WTC11 (cell line): ENCODE measurements around the gene IFNGR1. TPM values are rescaled to one million over a fixed set of nuclear protein-coding genes. Genes with fewer than 3 reads are reported as not detected.

ENCODE experiments used
- ATAC-seq: fragments of 200-7000 bp; cut with Tn5 transposase; 2 replicates; pipeline ENCODE4 v1.10.0; 2021; ENCODE audit warnings: mild to moderate bottlenecking, moderate library complexity
- CTCF ChIA-PET: fragments of 300-600 bp; sonication (Branson Sonifier 250); formaldehyde crosslinking; loops from one replicate; lab custom pipeline; 2021; ENCODE audit warnings: antibody characterized with exemption; lab: Charles Lee
- POLR2A ChIA-PET: fragments of 350-600 bp; sonication (Branson Sonifier 250); formaldehyde crosslinking; loops from one replicate; lab custom pipeline; 2021; ENCODE audit warnings: antibody characterized with exemption; lab: Charles Lee
- DNase-seq: peaks from one replicate; pipeline ENCODE4 v3.0.0; 2021; ENCODE audit warnings: low spot score
- H3K27ac Mint-ChIP-seq: 2 replicates; pipeline ENCODE4 v1.8.0; 2021; ENCODE audit warnings: mixed read lengths
- H3K27me3 Mint-ChIP-seq: 2 replicates; pipeline ENCODE4 v1.8.0; 2021; ENCODE audit warnings: low read depth, mild to moderate bottlenecking, moderate library complexity, mixed read lengths
- H3K36me3 Mint-ChIP-seq: 2 replicates; pipeline ENCODE4 v1.8.0; 2021; ENCODE audit warnings: mixed read lengths
- H3K4me1 Mint-ChIP-seq: 2 replicates; pipeline ENCODE4 v1.8.0; 2022; ENCODE audit warnings: mixed read lengths
- H3K4me3 Mint-ChIP-seq: 2 replicates; pipeline ENCODE4 v1.8.0; 2021; ENCODE audit warnings: mild to moderate bottlenecking, moderate library complexity, mixed read lengths
- H3K9me3 Mint-ChIP-seq: 2 replicates; pipeline ENCODE4 v1.8.0; 2021; ENCODE audit warnings: mixed read lengths
- AR ChIP-seq: fragments of 250-450 bp; sonication (Bioruptor Pico); IDR thresholded peaks from 2 replicates; pipeline ENCODE4 v1.9.0; 2021; ENCODE audit warnings: mild to moderate bottlenecking
- ATF3 ChIP-seq: sonication (generic); formaldehyde crosslinking; conservative IDR thresholded peaks from 2 replicates; pipeline ENCODE4 v1.8.1; 2022; ENCODE audit warnings: mild to moderate bottlenecking, missing genetic modification reagents
- FOXK1 ChIP-seq: sonication (generic); formaldehyde crosslinking; IDR thresholded peaks from 2 replicates; pipeline ENCODE4 v1.8.0; 2022; ENCODE audit warnings: mild to moderate bottlenecking, moderate library complexity, missing genetic modification reagents
- FOXP1 ChIP-seq: sonication (generic); formaldehyde crosslinking; IDR thresholded peaks from 2 replicates; pipeline ENCODE4 v1.8.0; 2022; ENCODE audit warnings: missing genetic modification reagents, mild to moderate bottlenecking, moderate library complexity, borderline replicate concordance
- GABPB1 ChIP-seq: sonication (generic); formaldehyde crosslinking; IDR thresholded peaks from 2 replicates; pipeline ENCODE4 v1.8.1; 2023; ENCODE audit warnings: mild to moderate bottlenecking, missing genetic modification reagents
- MYBL2 ChIP-seq: sonication (generic); formaldehyde crosslinking; IDR thresholded peaks from 2 replicates; pipeline ENCODE4 v1.8.1; 2023; ENCODE audit warnings: mild to moderate bottlenecking, moderate library complexity, missing genetic modification reagents
- NFATC4 ChIP-seq: fragments of 250-450 bp; sonication (Bioruptor Pico); IDR thresholded peaks from 2 replicates; pipeline ENCODE4 v1.9.0; 2021; ENCODE audit warnings: mild to moderate bottlenecking
- RORB ChIP-seq: fragments of 250-450 bp; sonication (Bioruptor Pico); IDR thresholded peaks from 2 replicates; pipeline ENCODE4 v1.9.0; 2021; ENCODE audit warnings: mild to moderate bottlenecking
- SP1 ChIP-seq: sonication (generic); formaldehyde crosslinking; conservative IDR thresholded peaks from 2 replicates; pipeline ENCODE4 v1.8.1; 2022; ENCODE audit warnings: missing genetic modification reagents
- ZNF232 ChIP-seq: sonication (generic); formaldehyde crosslinking; IDR thresholded peaks from 2 replicates; pipeline ENCODE4 v1.8.0; 2022; ENCODE audit warnings: mild to moderate bottlenecking, missing genetic modification reagents
- ZNF396 ChIP-seq: fragments of 250-450 bp; sonication (Bioruptor Pico); IDR thresholded peaks from 2 replicates; pipeline ENCODE4 v1.8.0; 2021; ENCODE audit warnings: mild to moderate bottlenecking, moderate library complexity, borderline replicate concordance
- total RNA-seq: library from RNA; stranded (reverse); gene quantifications from 3 replicates; pipeline ENCODE4 v1.2.3, GENCODE V29; 2021
- TF ChIP-seq, protein P1 (sequence below): sonication (generic); formaldehyde crosslinking; IDR thresholded peaks from 2 replicates; pipeline ENCODE4 v1.8.0; 2022; ENCODE audit warnings: mild to moderate bottlenecking, missing genetic modification reagents
- TF ChIP-seq, protein P2 (sequence below): sonication (generic); formaldehyde crosslinking; IDR thresholded peaks from 2 replicates; pipeline ENCODE4 v1.8.0; 2022; ENCODE audit warnings: missing genetic modification reagents

IFNGR1 gene
- total RNA-seq, 1 experiment from 2014 or later = 17.6 TPM

- Mint-ChIP-seq H3K27ac (no peak overlapping the region), H3K9me3 (peaks cover 45% of the 10 kb centered on the region), H3K4me3 (no peak overlapping the region), H3K27me3 (peaks cover 2% of the 10 kb centered on the region; the same call in 1 of the 2 replicates), H3K4me1 (no peaks in the 10 kb centered on the region), H3K36me3 (peaks cover 19% of the 10 kb centered on the region)
- DNase-seq (no peak), ATAC-seq (no peak)
- ChIA-PET POLR2A (no interaction called here), CTCF (no interaction called here)
- TF ChIP-seq FOXK1 (CRISPR knock-in tag) = no peak
- no peak for TF ChIP-seq FOXP1 (CRISPR knock-in tag)
- no peak for TF ChIP-seq SP1 (CRISPR knock-in tag)
- TF ChIP-seq ZNF232 (CRISPR knock-in tag) = no peak
- TF ChIP-seq, protein P1, sequence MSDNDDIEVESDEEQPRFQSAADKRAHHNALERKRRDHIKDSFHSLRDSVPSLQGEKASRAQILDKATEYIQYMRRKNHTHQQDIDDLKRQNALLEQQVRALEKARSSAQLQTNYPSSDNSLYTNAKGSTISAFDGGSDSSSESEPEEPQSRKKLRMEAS (CRISPR knock-in tag) = no peak
- TF ChIP-seq RORB (CRISPR knock-in tag) = no peak
- no peak for TF ChIP-seq ZNF396 (CRISPR knock-in tag)
- TF ChIP-seq, protein P2, sequence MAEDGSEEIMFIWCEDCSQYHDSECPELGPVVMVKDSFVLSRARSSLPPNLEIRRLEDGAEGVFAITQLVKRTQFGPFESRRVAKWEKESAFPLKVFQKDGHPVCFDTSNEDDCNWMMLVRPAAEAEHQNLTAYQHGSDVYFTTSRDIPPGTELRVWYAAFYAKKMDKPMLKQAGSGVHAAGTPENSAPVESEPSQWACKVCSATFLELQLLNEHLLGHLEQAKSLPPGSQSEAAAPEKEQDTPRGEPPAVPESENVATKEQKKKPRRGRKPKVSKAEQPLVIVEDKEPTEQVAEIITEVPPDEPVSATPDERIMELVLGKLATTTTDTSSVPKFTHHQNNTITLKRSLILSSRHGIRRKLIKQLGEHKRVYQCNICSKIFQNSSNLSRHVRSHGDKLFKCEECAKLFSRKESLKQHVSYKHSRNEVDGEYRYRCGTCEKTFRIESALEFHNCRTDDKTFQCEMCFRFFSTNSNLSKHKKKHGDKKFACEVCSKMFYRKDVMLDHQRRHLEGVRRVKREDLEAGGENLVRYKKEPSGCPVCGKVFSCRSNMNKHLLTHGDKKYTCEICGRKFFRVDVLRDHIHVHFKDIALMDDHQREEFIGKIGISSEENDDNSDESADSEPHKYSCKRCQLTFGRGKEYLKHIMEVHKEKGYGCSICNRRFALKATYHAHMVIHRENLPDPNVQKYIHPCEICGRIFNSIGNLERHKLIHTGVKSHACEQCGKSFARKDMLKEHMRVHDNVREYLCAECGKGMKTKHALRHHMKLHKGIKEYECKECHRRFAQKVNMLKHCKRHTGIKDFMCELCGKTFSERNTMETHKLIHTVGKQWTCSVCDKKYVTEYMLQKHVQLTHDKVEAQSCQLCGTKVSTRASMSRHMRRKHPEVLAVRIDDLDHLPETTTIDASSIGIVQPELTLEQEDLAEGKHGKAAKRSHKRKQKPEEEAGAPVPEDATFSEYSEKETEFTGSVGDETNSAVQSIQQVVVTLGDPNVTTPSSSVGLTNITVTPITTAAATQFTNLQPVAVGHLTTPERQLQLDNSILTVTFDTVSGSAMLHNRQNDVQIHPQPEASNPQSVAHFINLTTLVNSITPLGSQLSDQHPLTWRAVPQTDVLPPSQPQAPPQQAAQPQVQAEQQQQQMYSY (CRISPR knock-in tag) = no peak
- TF ChIP-seq ATF3 (CRISPR knock-in tag) = no peak
- TF ChIP-seq NFATC4 (CRISPR knock-in tag) = no peak
Measured at GRCh38 chr6:137259349-137259748, 40.2 kb upstream of the IFNGR1 start.

DNA sequence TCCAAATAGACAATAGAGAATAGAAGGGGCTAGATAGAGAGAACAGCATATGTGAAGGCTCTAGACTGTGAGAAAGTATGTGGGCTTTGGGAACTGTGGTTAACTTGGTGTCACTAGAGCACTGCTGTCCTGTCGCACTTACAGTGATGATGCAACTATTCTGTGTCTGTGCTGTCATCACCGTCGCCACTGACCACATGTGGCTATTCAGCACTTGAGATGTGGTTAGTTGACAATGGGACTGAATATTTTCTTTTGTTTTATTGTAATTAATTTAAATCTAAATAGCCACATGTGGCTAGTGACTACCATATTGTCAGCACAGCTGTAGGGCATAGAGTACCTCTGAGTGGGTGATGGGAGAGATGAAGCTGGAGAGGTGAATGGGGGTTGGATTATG is 39.0 kb upstream of the IFNGR1 start:
- Mint-ChIP-seq H3K27me3 (peaks cover 2% of the 10 kb centered on the region; the same call in 1 of the 2 replicates), H3K27ac (no peak overlapping the region), H3K36me3 (peaks cover 27% of the 10 kb centered on the region), H3K4me3 (no peak overlapping the region), H3K9me3 (peaks cover 54% of the 10 kb centered on the region), H3K4me1 (no peaks in the 10 kb centered on the region)
- POLR2A ChIA-PET = interaction anchor here (0.7 kb wide), 1 partner anchor 14 kb away, joined by 3 read pairs; no protein-coding TSS in a partner anchor
- CTCF ChIA-PET = no interaction called here
- no peak for ATAC-seq
- peak; percentile 66; the same call in 1 of the 2 replicates for TF ChIP-seq ATF3 (CRISPR knock-in tag)
- no peak for TF ChIP-seq AR (CRISPR knock-in tag)
- no peak for DNase-seq

DNA sequence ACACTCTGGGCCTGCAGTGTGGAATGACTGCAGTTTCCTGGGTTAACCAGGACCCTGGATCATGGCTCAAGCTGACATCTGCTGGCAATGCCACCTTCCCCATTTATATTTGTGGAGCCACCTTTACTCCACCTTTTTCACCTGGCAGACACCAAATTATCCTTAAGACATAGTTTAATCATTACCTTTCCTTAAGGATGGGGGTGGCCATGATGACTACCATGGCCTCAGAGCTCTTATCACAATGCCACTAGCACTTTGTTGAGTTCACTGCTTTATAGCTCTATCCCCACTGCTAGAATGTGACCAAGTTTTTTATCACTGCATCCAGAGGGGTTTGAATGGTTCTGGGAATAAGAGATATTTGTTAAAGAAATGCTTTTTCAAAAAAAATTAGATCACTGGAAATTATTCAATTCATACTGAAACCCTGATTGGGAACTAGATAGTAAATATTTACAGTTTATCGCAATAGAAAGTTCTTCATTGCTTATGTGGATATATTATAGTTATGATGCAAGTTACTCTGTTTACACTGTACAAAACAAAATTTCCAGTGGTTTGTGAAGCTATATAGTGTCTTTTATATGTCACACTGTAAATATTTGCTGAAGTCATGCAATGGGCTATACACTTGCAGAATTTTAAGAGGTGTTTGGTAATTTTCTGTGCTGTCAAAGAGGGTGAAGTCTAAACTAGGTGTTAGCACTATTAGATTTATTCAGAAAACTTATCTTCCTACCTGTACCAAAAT is 37.3 kb upstream of the IFNGR1 start:
- no peak overlapping the region for H3K27ac Mint-ChIP-seq
- H3K4me3 Mint-ChIP-seq = no peak overlapping the region
- TF ChIP-seq GABPB1 (peak; percentile 56; the same call in 1 of the 2 replicates), MYBL2 (CRISPR knock-in tag) (no peak)
- ChIA-PET POLR2A (no interaction called here), CTCF (no interaction called here)
- peaks cover 29% of the 10 kb centered on the region for H3K36me3 Mint-ChIP-seq
- DNase-seq (no peak), ATAC-seq (no peak)
- peaks cover 65% of the 10 kb centered on the region for H3K9me3 Mint-ChIP-seq
- H3K27me3 Mint-ChIP-seq = peaks cover 2% of the 10 kb centered on the region; the same call in 1 of the 2 replicates
- no peaks in the 10 kb centered on the region for H3K4me1 Mint-ChIP-seq
